ENCODE results near the gene FXYD7. TPM values are rescaled to one million over a fixed set of nuclear protein-coding genes. Genes with fewer than 3 reads are reported as not detected.

FXYD7 gene
- total RNA-seq, 1 donor from 2014 or later, result 0.39 TPM

GRCh38 chr19:35136977-35137702 lies 5.9 kb upstream of the FXYD7 start:
- Mint-ChIP-seq H3K4me1 (ENCODE audit: low read depth) (peaks cover 24% of the 10 kb centered on the region), H3K9me3 (no peaks in the 10 kb centered on the region), H3K27me3 (ENCODE audit: insufficient read depth) (peaks cover 4% of the 10 kb centered on the region), H3K27ac (no peak overlapping the region), H3K36me3 (ENCODE audit: low read depth) (no peaks in the 10 kb centered on the region), H3K4me3 (no peak overlapping the region)
- intact Hi-C loops (cut with micrococcal nuclease), result no loop called here
- DNase-seq (ENCODE audit: low spot score), result no peak

GRCh38 chr19:35138305-35138892 lies 4.7 kb upstream of the FXYD7 start, which contains the start of gene FXYD1:
Gene FXYD1 (plus strand): TSS chr19:35138824. CDS start chr19:35140080, 1,256 bp downstream.
- DNase-seq (ENCODE audit: low spot score), result no peak
- Mint-ChIP-seq H3K27me3 (ENCODE audit: insufficient read depth) (peaks cover 4% of the 10 kb centered on the region), H3K4me1 (ENCODE audit: low read depth) (peaks cover 25% of the 10 kb centered on the region), H3K27ac (no peak within 1 kb of the TSS), H3K36me3 (ENCODE audit: low read depth) (no peaks in the 10 kb centered on the region), H3K9me3 (no peaks in the 10 kb centered on the region), H3K4me3 (no peak within 1 kb of the TSS)
- intact Hi-C loops (cut with micrococcal nuclease), result no loop called here

GRCh38 chr19:35140207-35140961 lies 2.7 kb upstream of the FXYD7 start:
- H3K9me3 Mint-ChIP-seq, result no peaks in the 10 kb centered on the region
- no peak overlapping the region for H3K27ac Mint-ChIP-seq
- DNase-seq (ENCODE audit: low spot score), result no peak
- H3K4me1 Mint-ChIP-seq (ENCODE audit: low read depth), result peaks cover 32% of the 10 kb centered on the region
- H3K27me3 Mint-ChIP-seq (ENCODE audit: insufficient read depth), result peaks cover 14% of the 10 kb centered on the region
- H3K4me3 Mint-ChIP-seq, result no peak overlapping the region
- H3K36me3 Mint-ChIP-seq (ENCODE audit: low read depth), result peaks cover 2% of the 10 kb centered on the region
- intact Hi-C loops (cut with micrococcal nuclease), result loop anchor here (2.0 to 5.0 kb wide), 2 partner anchors 26 to 207 kb away; partner anchors contain the start of genes FFAR1 and FXYD3

GRCh38 chr19:35140962-35141836 lies 1.9 kb upstream of the FXYD7 start:
- peak overlapping the region; percentile 79 for H3K27ac Mint-ChIP-seq
- intact Hi-C loops (cut with micrococcal nuclease), result loop anchor here (1.0 to 5.0 kb wide), 7 partner anchors 12 to 507 kb away; partner anchors contain the start of genes COX6B1, FFAR1 and FXYD3
- H3K36me3 Mint-ChIP-seq (ENCODE audit: low read depth), result peaks cover 2% of the 10 kb centered on the region
- peak overlapping the region; percentile 82 for H3K4me3 Mint-ChIP-seq
- H3K4me1 Mint-ChIP-seq (ENCODE audit: low read depth), result peaks cover 25% of the 10 kb centered on the region
- H3K27me3 Mint-ChIP-seq (ENCODE audit: insufficient read depth), result peaks cover 14% of the 10 kb centered on the region
- peak; percentile 90 for DNase-seq (ENCODE audit: low spot score)
- H3K9me3 Mint-ChIP-seq, result no peaks in the 10 kb centered on the region

GRCh38 chr19:35141837-35142605 lies 1.0 kb upstream of the FXYD7 start:
- H3K27ac Mint-ChIP-seq, result peak overlapping the region; percentile 79
- DNase-seq (ENCODE audit: low spot score), result no peak

GRCh38 chr19:35142606-35143230 lies 337 bp upstream of the FXYD7 start:
- intact Hi-C loops (cut with micrococcal nuclease), result loop anchor here (2.0 to 5.0 kb wide), 2 partner anchors 74 to 205 kb away; partner anchors contain the start of gene FFAR1
- H3K4me3 Mint-ChIP-seq, result no peak overlapping the region
- no peak overlapping the region for H3K27ac Mint-ChIP-seq

More at GRCh38 chr19:35141837-35142605, 1.0 kb upstream of the FXYD7 start:
- Mint-ChIP-seq H3K4me1 (ENCODE audit: low read depth) (peaks cover 30% of the 10 kb centered on the region), H3K9me3 (no peaks in the 10 kb centered on the region), H3K36me3 (ENCODE audit: low read depth) (peaks cover 2% of the 10 kb centered on the region), H3K27me3 (ENCODE audit: insufficient read depth) (peaks cover 14% of the 10 kb centered on the region), H3K4me3 (peak overlapping the region; percentile 82)
- intact Hi-C loops (cut with micrococcal nuclease), result loop anchor here (1.0 to 5.0 kb wide), 8 partner anchors 11 to 506 kb away; partner anchors contain the start of genes COX6B1, FFAR1 and FXYD3

GRCh38 chr19:35143818-35144217 lies 763 bp downstream of the FXYD7 start:
- peaks cover 12% of the 10 kb centered on the region for H3K27me3 Mint-ChIP-seq (ENCODE audit: insufficient read depth)
- no peaks in the 10 kb centered on the region for H3K9me3 Mint-ChIP-seq
- H3K4me3 Mint-ChIP-seq, result peak overlapping the region; percentile 16
- H3K27ac Mint-ChIP-seq, result no peak overlapping the region
- H3K36me3 Mint-ChIP-seq (ENCODE audit: low read depth), result peaks cover 2% of the 10 kb centered on the region
- intact Hi-C loops (cut with micrococcal nuclease), result loop anchor here (2.0 to 5.0 kb wide), 2 partner anchors 73 to 203 kb away; partner anchors contain the start of gene FFAR1
- H3K4me1 Mint-ChIP-seq (ENCODE audit: low read depth), result peaks cover 30% of the 10 kb centered on the region
- DNase-seq (ENCODE audit: low spot score), result no peak

More at GRCh38 chr19:35142606-35143230, 337 bp upstream of the FXYD7 start:
- peaks cover 2% of the 10 kb centered on the region for H3K36me3 Mint-ChIP-seq (ENCODE audit: low read depth)
- peaks cover 14% of the 10 kb centered on the region for H3K27me3 Mint-ChIP-seq (ENCODE audit: insufficient read depth)
- H3K4me1 Mint-ChIP-seq (ENCODE audit: low read depth), result peaks cover 30% of the 10 kb centered on the region
- H3K9me3 Mint-ChIP-seq, result no peaks in the 10 kb centered on the region
- DNase-seq (ENCODE audit: low spot score), result peak; percentile 60

GRCh38 chr19:35144259-35144599 lies 1.2 kb downstream of the FXYD7 start:
- Mint-ChIP-seq H3K27ac (no peak overlapping the region), H3K4me1 (ENCODE audit: low read depth) (peaks cover 30% of the 10 kb centered on the region), H3K36me3 (ENCODE audit: low read depth) (peaks cover 2% of the 10 kb centered on the region), H3K27me3 (ENCODE audit: insufficient read depth) (peaks cover 12% of the 10 kb centered on the region), H3K4me3 (no peak overlapping the region), H3K9me3 (no peaks in the 10 kb centered on the region)
- intact Hi-C loops (cut with micrococcal nuclease), result loop anchor here (5.0 kb wide), 1 partner anchor 203 kb away; the partner anchor contains the start of gene FFAR1
- no peak for DNase-seq (ENCODE audit: low spot score)

- peaks cover 30% of the 10 kb centered on the region for H3K4me1 Mint-ChIP-seq (ENCODE audit: low read depth)
- intact Hi-C loops (cut with micrococcal nuclease), result loop anchor here (5.0 kb wide), 1 partner anchor 202 kb away; the partner anchor contains the start of gene FFAR1
- no peak for DNase-seq (ENCODE audit: low spot score)
- H3K27ac Mint-ChIP-seq, result no peak overlapping the region
- H3K27me3 Mint-ChIP-seq (ENCODE audit: insufficient read depth), result peaks cover 12% of the 10 kb centered on the region
- no peak overlapping the region for H3K4me3 Mint-ChIP-seq
- H3K9me3 Mint-ChIP-seq, result no peaks in the 10 kb centered on the region
- peaks cover 2% of the 10 kb centered on the region for H3K36me3 Mint-ChIP-seq (ENCODE audit: low read depth)
Observed at GRCh38 chr19:35144600-35145436, 1.8 kb downstream of the FXYD7 start.

- Mint-ChIP-seq H3K4me1 (ENCODE audit: low read depth) (peaks cover 15% of the 10 kb centered on the region), H3K27ac (no peak overlapping the region), H3K36me3 (ENCODE audit: low read depth) (peaks cover 2% of the 10 kb centered on the region), H3K4me3 (no peak overlapping the region), H3K9me3 (no peaks in the 10 kb centered on the region), H3K27me3 (ENCODE audit: insufficient read depth) (peaks cover 10% of the 10 kb centered on the region)
- intact Hi-C loops (cut with micrococcal nuclease), result no loop called here
- DNase-seq (ENCODE audit: low spot score), result no peak
Observed at GRCh38 chr19:35146746-35147459, 3.8 kb downstream of the FXYD7 start.

All from activated T-helper 1 cell treated with anti-CD3 and anti-CD28 coated beads, Interleukin-12 subunit alpha, Interleukin-12 subunit beta, Interleukin-2, Interleukin-4 antibody, amounts not matched to agents 30 ng/mL and 10 ng/mL and 1 ng/mL, durations not matched to agents 14 hours and 24 hours and 36 hours (primary cell).